ENCODE data around the gene DDX47. TPM values are rescaled to one million over a fixed set of nuclear protein-coding genes. Genes with fewer than 3 reads are reported as not detected.

DDX47 gene
- total RNA-seq, 2 donors from 2014 or later, result 135 to 141 TPM

DNA sequence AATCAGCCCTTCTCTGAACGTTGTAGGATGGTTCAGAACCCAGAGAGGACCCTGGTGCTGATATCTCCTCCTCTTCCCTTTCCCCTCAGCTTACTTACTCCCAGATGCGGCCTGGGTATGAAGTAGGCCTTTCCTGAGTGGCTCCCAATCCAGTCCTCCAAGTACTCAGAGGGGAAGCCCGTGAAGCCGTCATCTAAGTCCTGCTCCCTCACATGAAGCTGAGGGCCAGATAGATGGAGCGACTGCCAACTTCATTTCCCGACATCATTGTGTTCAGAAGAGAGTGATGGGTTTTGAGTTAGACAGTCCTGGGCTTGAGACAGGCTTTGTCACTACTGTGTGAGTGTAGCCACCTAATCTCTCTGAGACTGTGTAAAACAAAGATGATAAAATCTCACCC lies 25.0 kb upstream of the DDX47 start:
- no peak for ATAC-seq

DNA sequence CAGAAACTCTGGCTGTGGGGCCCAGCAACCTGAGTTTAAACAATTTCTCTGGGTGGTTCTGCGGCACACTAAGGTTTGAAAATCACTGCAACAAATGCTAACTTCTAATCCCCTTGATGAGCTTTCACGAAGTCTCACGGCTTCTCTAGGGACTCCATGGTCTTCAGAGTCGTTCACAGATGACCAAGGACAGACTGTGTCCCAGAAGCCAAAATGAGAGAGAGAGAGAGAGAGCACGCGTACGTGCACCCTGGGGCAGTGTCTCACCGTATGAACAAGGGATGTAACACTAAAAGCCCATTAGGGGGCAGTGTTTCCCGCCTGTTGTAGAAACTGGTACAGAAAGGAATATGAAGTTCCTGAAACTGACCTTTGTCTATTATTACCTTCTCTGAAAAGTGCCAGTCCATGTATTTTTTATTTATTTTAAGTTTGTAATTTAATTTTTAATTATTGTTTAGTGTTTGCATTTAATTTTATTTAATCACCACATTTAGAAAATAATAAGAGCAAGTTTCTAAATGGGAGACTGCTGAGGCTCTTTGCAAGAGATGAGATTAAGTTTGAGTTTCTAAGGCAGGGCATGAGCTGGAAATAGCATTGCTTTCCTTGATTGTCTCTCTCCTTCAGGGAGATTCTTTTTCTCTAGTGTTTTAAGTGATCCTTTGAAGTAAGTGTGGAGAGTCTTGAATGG lies 24.3 kb upstream of the DDX47 start:
- DNase-seq (peak; percentile 29 to 34 (median 29)), ATAC-seq (peak; percentile 72)
- H3K27me3 Mint-ChIP-seq, result no peaks in the 10 kb centered on the region

More for the DNA sequence above, 25.0 kb upstream of the DDX47 start:
- Mint-ChIP-seq H3K27me3 (no peaks in the 10 kb centered on the region), H3K4me1 (peaks cover 12% of the 10 kb centered on the region), H3K27ac (peak overlapping the region; percentile 66), H3K4me3 (peak overlapping the region; percentile 89), H3K36me3 (ENCODE audit: low read depth) (no peaks in the 10 kb centered on the region)
- H3K9me3 ChIP-seq (ENCODE audit: control insufficient read depth, low read length, poor library complexity, severe bottlenecking), result no peaks in the 10 kb centered on the region
- no peak for DNase-seq

DNA sequence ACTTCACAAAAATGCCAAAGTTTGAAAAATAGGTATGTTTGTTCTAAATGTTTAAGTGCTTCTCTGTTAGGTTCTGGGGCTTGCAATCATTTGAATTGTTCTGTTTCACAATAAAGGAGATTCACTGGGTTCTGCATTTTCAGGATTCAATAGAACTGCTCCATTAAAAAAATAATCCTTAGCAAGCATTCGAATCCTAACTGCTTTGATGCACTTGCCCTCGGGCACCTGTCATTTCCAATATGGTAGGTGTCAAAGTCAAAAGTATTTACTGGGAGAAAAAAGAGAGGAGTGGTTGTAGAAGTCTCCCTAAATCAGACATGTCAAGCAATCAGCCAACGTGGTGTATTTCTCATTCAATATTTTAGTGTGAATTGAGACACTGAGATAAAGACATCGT lies 22.2 kb upstream of the DDX47 start:
- peaks cover 10% of the 10 kb centered on the region for H3K4me1 Mint-ChIP-seq
- no peak overlapping the region for H3K4me3 Mint-ChIP-seq
- H3K27ac Mint-ChIP-seq, result no peak overlapping the region
- ATAC-seq (no peak), DNase-seq (no peak)
- no peaks in the 10 kb centered on the region for H3K9me3 ChIP-seq (ENCODE audit: control insufficient read depth, low read length, poor library complexity, severe bottlenecking)
- H3K36me3 Mint-ChIP-seq (ENCODE audit: low read depth), result no peaks in the 10 kb centered on the region
- H3K27me3 Mint-ChIP-seq, result no peaks in the 10 kb centered on the region

More for the DNA sequence above, 24.3 kb upstream of the DDX47 start:
- H3K27ac Mint-ChIP-seq, result peak overlapping the region; percentile 66
- H3K9me3 ChIP-seq (ENCODE audit: control insufficient read depth, low read length, poor library complexity, severe bottlenecking), result no peaks in the 10 kb centered on the region
- peak overlapping the region; percentile 57 for H3K4me3 Mint-ChIP-seq
- no peaks in the 10 kb centered on the region for H3K36me3 Mint-ChIP-seq (ENCODE audit: low read depth)
- peaks cover 12% of the 10 kb centered on the region for H3K4me1 Mint-ChIP-seq

DNA sequence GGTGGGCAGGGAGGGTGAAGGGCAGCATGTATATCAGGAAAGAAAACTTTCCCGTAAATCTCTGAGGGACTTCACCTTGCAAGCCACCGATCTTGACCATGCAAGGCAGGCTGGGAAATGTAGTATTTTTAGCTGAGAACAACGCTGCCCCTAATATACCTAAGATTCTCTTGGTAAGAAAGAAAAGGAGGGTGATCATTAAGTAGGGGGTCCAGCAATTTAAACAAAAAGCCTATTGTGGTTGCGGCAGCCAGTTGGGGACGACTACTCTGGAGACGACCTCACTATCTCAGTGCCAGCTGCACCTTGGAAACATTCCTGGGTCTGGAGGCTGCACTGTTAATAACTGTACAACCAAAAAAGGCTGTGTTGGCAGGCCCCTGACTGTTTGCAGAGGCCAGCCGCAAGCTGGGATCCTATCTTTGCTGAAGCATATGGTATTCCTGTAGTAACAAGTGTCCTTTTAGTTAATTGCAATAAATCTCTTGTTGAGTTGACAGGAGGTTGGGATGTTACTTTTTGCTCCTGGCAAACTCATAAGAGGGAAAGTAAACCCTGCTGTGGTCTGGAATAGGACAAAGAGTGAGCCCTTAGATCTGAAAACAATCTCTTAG lies 21.3 kb upstream of the DDX47 start:
- no peaks in the 10 kb centered on the region for H3K27me3 Mint-ChIP-seq
- DNase-seq, result no peak
- peaks cover 12% of the 10 kb centered on the region for H3K4me1 Mint-ChIP-seq
- H3K9me3 ChIP-seq (ENCODE audit: control insufficient read depth, low read length, poor library complexity, severe bottlenecking), result no peaks in the 10 kb centered on the region
- no peak overlapping the region for H3K27ac Mint-ChIP-seq
- no peaks in the 10 kb centered on the region for H3K36me3 Mint-ChIP-seq (ENCODE audit: low read depth)
- no peak overlapping the region for H3K4me3 Mint-ChIP-seq
- no peak for ATAC-seq

DNA sequence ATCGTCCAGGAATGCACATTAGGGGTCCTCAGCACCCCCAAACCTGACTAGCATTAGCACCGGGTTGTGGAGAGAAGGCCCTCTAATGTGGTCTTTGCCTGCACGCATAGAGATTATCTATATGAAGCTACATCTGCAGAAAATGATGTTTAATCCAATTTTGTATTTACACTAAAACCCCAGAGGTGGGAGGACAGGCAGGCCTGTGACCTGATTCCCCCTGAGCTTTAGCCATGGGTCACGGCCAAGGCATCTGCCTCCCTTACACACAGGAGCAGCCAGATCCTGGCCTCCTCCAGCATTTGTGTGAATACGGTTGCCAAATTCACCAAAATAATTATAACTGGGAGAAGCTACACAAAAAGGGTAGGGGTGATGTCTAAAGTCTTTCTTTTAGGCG lies 20.7 kb upstream of the DDX47 start:
- peaks cover 2% of the 10 kb centered on the region for H3K36me3 Mint-ChIP-seq (ENCODE audit: low read depth)
- DNase-seq (no peak), ATAC-seq (no peak)
- no peak overlapping the region for H3K4me3 Mint-ChIP-seq
- no peaks in the 10 kb centered on the region for H3K27me3 Mint-ChIP-seq
- H3K9me3 ChIP-seq (ENCODE audit: control insufficient read depth, low read length, poor library complexity, severe bottlenecking), result no peaks in the 10 kb centered on the region
- peaks cover 13% of the 10 kb centered on the region for H3K4me1 Mint-ChIP-seq
- no peak overlapping the region for H3K27ac Mint-ChIP-seq

DNA sequence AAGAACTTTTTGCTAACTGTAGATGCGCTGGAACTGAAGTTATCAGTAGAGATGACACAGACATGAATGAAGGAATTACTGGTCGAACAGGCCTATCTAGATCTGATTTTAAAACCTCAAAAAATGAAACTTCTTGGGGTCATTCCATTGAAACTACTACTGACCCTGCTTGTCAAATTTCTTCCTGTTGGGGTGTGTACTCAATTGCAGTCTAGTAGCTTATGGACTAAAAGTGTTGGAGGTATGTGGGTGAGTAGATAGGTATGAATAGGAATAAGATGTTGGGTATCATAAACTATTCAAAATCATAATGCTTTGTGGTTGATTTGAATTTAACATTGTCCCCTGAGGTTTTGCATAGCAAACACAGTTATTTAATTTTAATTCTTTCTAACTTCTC lies 18.5 kb upstream of the DDX47 start:
- Mint-ChIP-seq H3K27ac (no peak overlapping the region), H3K27me3 (no peaks in the 10 kb centered on the region), H3K4me3 (no peak overlapping the region), H3K4me1 (peaks cover 10% of the 10 kb centered on the region), H3K36me3 (ENCODE audit: low read depth) (peaks cover 3% of the 10 kb centered on the region)
- H3K9me3 ChIP-seq (ENCODE audit: control insufficient read depth, low read length, poor library complexity, severe bottlenecking), result no peaks in the 10 kb centered on the region
- ATAC-seq, result no peak
- no peak for DNase-seq

DNA sequence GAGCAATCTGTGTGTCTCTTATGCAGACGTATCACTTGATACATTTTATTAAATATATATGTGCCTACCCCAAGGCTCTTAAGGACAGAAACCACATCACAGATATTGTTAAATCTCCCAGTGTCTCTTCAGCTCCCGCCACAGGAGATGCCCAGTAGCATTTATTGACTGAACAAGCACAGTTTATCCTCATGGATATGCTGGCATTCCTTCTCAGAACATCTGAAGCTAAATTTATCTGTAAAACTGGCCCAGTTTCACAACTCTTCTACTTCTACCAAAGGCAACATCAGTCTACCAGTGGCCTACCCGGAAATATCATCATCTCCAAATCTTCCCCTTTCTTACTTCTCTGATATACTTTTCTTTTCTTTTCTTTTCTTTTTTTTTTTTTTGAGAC lies 17.0 kb upstream of the DDX47 start:
- Mint-ChIP-seq H3K27ac (no peak overlapping the region), H3K36me3 (ENCODE audit: low read depth) (peaks cover 3% of the 10 kb centered on the region), H3K4me1 (peaks cover 10% of the 10 kb centered on the region), H3K4me3 (no peak overlapping the region), H3K27me3 (no peaks in the 10 kb centered on the region)
- H3K9me3 ChIP-seq (ENCODE audit: control insufficient read depth, low read length, poor library complexity, severe bottlenecking), result no peaks in the 10 kb centered on the region
- DNase-seq, result no peak
- no peak for ATAC-seq

DNA sequence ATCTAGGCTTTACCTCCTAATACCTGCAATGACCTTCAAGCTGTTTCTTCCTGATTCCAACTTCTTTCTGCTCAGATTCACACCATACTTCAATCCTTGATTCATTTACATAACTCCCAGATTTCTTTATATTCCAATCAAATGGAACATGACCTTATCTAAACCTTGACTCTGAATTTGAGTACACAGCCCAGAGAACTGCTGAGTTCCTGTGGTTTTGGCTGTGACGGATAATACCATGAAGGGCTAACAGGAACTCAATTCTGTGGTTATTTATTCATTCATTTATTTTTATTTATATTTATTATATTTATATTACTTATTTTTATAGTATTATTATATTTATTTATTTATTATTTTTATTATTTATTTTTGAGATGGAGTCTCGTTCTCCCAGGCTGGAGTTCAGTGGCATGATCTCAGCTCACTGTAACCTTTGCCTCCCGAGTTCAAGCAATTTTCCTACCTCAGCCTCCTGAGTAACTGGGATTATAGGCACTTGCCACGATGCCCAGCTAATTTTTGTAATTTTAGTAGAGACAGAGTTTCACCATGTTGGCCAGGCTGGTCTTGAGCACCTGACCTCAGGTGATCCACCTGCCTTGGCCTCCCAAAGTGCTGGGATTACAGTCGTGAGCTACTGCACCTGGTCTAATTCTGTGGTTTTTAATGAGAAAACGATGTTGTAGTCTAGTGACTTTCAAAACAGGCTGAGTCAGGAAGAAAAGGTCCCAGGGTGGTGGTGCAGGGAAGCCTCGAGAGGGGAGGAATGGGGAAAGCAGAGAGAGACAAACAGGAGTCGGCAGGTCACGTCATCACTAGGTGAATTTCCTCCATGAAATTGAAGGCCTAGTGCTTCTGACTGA lies 16.0 kb upstream of the DDX47 start:
- H3K4me3 Mint-ChIP-seq, result no peak overlapping the region
- H3K27ac Mint-ChIP-seq, result no peak overlapping the region
- H3K36me3 Mint-ChIP-seq (ENCODE audit: low read depth), result peaks cover 3% of the 10 kb centered on the region
- H3K9me3 ChIP-seq (ENCODE audit: control insufficient read depth, low read length, poor library complexity, severe bottlenecking), result no peaks in the 10 kb centered on the region
- ATAC-seq, result no peak
- H3K27me3 Mint-ChIP-seq, result no peaks in the 10 kb centered on the region
- peaks cover 12% of the 10 kb centered on the region for H3K4me1 Mint-ChIP-seq
- DNase-seq, result no peak

DNA sequence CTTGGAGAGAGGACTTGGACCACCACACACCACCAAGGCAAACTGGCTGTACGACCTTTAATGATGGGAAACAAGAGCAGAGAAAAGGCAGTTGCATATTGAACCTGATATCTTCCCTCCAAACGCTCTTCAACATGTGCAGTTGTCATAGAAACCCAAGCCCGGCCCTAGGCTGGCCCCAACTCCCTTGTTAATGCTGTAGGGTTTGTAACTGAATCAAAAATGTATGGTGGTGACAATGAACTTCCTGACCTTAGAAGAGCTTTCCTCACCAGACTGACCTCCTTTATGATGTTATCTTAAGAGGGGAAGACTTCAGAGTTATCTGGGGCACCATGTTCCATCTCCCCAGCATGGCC lies 15.4 kb upstream of the DDX47 start:
- H3K36me3 Mint-ChIP-seq (ENCODE audit: low read depth), result peaks cover 3% of the 10 kb centered on the region
- peaks cover 16% of the 10 kb centered on the region for H3K4me1 Mint-ChIP-seq
- no peaks in the 10 kb centered on the region for H3K27me3 Mint-ChIP-seq
- ATAC-seq (no peak), DNase-seq (no peak)
- no peaks in the 10 kb centered on the region for H3K9me3 ChIP-seq (ENCODE audit: control insufficient read depth, low read length, poor library complexity, severe bottlenecking)
- no peak overlapping the region for H3K27ac Mint-ChIP-seq
- H3K4me3 Mint-ChIP-seq, result no peak overlapping the region

DNA sequence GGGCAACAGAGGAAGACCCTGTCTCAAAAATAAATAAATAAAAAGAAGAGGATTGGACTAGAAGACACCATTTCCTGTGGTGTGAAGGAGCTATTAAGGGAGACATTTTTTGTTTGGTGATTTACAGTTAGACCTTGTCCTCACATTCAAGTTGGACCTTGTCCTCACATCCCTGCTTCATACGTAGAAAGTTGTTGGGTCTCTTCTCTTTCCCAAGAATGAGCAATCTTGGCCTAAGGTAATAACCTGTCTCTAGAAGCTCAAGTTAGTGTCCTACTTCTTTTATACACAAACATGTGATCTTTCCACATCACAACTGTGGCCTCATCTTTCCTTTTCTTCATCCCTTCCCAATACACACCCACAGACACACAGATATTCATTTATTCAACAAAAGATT lies 14.7 kb upstream of the DDX47 start:
- Mint-ChIP-seq H3K36me3 (ENCODE audit: low read depth) (peaks cover 3% of the 10 kb centered on the region), H3K4me3 (no peak overlapping the region), H3K27ac (no peak overlapping the region), H3K4me1 (peaks cover 23% of the 10 kb centered on the region), H3K27me3 (no peaks in the 10 kb centered on the region)
- no peak for ATAC-seq
- no peak for DNase-seq
- H3K9me3 ChIP-seq (ENCODE audit: control insufficient read depth, low read length, poor library complexity, severe bottlenecking), result no peaks in the 10 kb centered on the region

DNA sequence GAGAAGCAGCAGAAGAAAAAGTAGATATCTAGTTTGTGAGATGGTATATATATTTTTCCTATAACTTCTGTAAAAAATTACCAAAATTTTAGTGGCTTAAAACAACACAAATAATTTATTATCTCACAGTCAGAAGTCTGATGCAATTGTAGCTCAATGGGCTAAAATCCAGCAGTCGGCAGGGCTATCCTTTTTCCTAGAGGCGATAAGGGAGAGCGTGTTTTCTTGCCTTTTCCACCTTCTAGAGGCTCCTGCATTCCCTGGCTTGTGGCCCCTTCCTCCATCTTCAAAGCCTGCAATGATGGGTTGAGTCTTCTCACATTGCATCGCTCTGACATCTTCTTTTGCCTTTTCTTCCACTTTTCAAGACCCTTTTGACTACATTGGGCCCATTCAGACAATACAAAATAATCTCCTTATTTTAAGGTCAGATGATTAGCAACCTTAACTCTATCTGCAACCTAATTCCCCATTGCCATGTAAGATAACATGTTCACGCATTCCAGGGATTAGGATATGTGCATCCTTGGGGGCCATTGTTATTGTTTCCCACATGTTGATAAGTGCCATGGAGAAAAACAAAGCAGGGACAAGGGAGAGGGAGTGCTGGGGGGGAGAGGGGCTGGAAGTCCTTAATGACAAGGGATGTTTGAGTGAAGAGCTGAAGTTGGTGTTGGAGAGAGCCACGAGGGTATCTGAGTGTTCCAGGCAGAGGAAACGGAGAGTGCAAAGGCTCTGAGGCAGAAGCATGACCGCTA lies 13.8 kb upstream of the DDX47 start:
- ATAC-seq, result no peak
- H3K4me3 Mint-ChIP-seq, result no peak overlapping the region
- no peaks in the 10 kb centered on the region for H3K27me3 Mint-ChIP-seq
- no peak overlapping the region for H3K27ac Mint-ChIP-seq
- no peak for DNase-seq
- no peaks in the 10 kb centered on the region for H3K9me3 ChIP-seq (ENCODE audit: control insufficient read depth, low read length, poor library complexity, severe bottlenecking)
- H3K4me1 Mint-ChIP-seq, result peaks cover 26% of the 10 kb centered on the region
- H3K36me3 Mint-ChIP-seq (ENCODE audit: low read depth), result peaks cover 3% of the 10 kb centered on the region

DNA sequence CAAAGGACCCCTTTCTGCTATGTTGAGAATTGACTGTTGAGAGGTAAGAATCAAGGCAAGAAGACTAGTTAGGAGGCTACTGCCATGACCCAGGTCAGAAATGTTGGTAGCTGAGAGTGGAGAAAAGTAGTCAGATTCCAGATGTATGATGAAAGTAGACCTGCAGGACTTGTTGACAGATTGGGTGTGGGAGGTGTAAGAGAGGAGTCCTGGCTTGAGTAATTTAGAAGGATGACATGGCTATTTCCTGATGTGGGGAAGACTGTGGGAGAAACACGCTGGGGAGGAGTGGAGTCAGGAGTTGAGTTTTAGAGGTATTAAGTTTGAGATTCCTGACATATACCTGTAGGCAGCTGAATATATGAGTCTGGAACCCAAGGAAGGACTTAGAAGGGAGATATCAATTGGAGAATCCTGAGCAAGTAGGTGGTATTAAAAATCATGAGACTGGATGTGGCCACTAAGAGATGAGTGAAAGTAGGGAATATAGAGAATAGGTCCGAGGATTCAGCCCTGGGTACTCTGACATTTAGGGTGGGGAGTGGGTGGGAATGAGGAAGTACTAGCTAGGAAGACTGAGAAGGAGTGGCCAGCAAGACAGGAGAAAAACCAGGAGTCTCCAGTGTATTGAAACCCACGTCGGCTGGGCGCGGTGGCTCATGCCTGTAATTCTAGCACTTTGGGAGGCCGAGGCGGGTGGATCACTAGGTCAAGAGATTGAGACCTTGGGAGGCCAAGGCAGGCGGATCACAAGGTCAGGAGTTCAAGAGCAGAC lies 12.6 kb upstream of the DDX47 start:
- H3K9me3 ChIP-seq (ENCODE audit: control insufficient read depth, low read length, poor library complexity, severe bottlenecking), result no peaks in the 10 kb centered on the region
- no peak overlapping the region for H3K4me3 Mint-ChIP-seq
- peaks cover 31% of the 10 kb centered on the region for H3K4me1 Mint-ChIP-seq
- ATAC-seq, result no peak
- H3K27me3 Mint-ChIP-seq, result no peaks in the 10 kb centered on the region
- no peak for DNase-seq
- no peak overlapping the region for H3K27ac Mint-ChIP-seq
- H3K36me3 Mint-ChIP-seq (ENCODE audit: low read depth), result peaks cover 3% of the 10 kb centered on the region

All from T-helper 17 cell (primary cell).